Measurements from ENCODE around the gene IGSF1. TPM values are rescaled to one million over a fixed set of nuclear protein-coding genes. Genes with fewer than 3 reads are reported as not detected.

The IGSF1 gene
- total and polyA plus RNA-seq, 2 donors (not counting 1 experiment from before 2014, with no cell fraction given) = under 0.01 to 0.03 TPM

DNA sequence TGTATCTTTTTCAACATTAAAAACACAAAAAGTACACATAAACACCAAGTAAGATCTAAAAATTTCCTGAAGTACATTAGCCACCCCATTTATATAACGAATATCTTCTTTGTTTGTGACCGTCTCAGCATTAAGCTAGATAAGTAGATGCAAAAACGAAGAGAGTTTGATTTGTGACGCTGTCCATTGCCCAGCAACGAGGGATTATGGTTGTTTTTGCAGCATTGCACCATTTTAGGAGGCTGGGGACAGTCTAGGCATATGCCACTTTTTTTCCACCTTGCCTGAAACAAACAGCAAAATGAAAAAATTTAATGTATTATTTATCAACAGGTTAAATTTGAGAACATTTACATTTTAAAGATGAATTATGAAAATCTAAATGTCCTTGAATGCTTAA is 12.0 kb upstream of the IGSF1 start:
- no peaks in the 10 kb centered on the region for H3K27me3 ChIP-seq (ENCODE audit: control insufficient read depth, insufficient read depth, low read length)
- H3K4me2 ChIP-seq (ENCODE audit: extremely low read depth, insufficient read depth, low read length) = no peak overlapping the region
- no peaks in the 10 kb centered on the region for H3K9me3 ChIP-seq (ENCODE audit: control insufficient read depth, insufficient read depth, low read depth, low read length)
- no peak overlapping the region for H3K9ac ChIP-seq (ENCODE audit: insufficient read depth, low read length)
- TF ChIP-seq, protein P1, sequence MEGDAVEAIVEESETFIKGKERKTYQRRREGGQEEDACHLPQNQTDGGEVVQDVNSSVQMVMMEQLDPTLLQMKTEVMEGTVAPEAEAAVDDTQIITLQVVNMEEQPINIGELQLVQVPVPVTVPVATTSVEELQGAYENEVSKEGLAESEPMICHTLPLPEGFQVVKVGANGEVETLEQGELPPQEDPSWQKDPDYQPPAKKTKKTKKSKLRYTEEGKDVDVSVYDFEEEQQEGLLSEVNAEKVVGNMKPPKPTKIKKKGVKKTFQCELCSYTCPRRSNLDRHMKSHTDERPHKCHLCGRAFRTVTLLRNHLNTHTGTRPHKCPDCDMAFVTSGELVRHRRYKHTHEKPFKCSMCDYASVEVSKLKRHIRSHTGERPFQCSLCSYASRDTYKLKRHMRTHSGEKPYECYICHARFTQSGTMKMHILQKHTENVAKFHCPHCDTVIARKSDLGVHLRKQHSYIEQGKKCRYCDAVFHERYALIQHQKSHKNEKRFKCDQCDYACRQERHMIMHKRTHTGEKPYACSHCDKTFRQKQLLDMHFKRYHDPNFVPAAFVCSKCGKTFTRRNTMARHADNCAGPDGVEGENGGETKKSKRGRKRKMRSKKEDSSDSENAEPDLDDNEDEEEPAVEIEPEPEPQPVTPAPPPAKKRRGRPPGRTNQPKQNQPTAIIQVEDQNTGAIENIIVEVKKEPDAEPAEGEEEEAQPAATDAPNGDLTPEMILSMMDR (conservative IDR thresholded peaks at IDR 0.05 in 1 of 2, IDR thresholded peaks at IDR 0.05 in 1 of 2; ENCODE audit: low read depth in 1 of 2, low read length in 2 of 2) = no peak
- TF ChIP-seq EZH2 (IDR thresholded peaks at IDR 0.05; ENCODE audit: low read length, missing control alignments) = no peak
- no peaks in the 10 kb centered on the region for H3K79me2 ChIP-seq (ENCODE audit: control insufficient read depth, insufficient read depth, low read length)
- no peaks in the 10 kb centered on the region for H4K20me1 ChIP-seq (ENCODE audit: control insufficient read depth, extremely low read depth, insufficient read depth, low read length)
- no peak overlapping the region for H3K4me3 ChIP-seq (replicated peaks in 1 of 4; ENCODE audit: control extremely low read depth in 1 of 4, insufficient read depth in 1 of 4, low read depth in 3 of 4, low read length in 4 of 4)
- H2AFZ ChIP-seq (ENCODE audit: low read length) = no peak overlapping the region
- H3K36me3 ChIP-seq (ENCODE audit: control insufficient read depth, insufficient read depth, low read length) = no peaks in the 10 kb centered on the region
- no peak for DNase-seq (ENCODE audit: low read depth in 2 of 2)
- no peaks in the 10 kb centered on the region for H3K4me1 ChIP-seq (ENCODE audit: control insufficient read depth, extremely low read depth, insufficient read depth, low read length)
- H3K27ac ChIP-seq (ENCODE audit: insufficient read depth, low read length) = no peak overlapping the region

DNA sequence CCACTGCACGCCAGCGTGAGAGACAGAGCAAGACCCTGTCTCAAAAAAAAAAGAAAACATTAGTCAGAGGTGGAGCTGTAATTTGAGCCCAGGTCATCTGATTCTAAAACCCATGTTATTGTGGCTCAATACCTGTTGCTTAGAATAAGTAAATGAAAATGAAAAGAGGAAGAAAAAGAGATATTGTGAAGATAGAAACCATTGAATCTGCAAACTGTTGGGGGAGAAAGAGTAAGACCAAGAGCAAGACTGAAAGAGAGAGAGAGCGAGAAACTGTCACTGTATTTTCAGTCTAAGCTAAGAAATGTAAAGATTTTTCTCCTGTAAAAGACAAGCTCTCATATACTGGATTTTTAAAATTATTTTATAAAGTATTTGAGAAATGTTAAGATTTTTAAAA is 9.7 kb upstream of the IGSF1 start:
- Histone ChIP-seq H4K20me1 (ENCODE audit: control insufficient read depth, extremely low read depth, insufficient read depth, low read length) (no peaks in the 10 kb centered on the region), H2AFZ (ENCODE audit: low read length) (no peak overlapping the region), H3K9me3 (ENCODE audit: control insufficient read depth, insufficient read depth, low read depth, low read length) (no peaks in the 10 kb centered on the region), H3K27me3 (ENCODE audit: control insufficient read depth, insufficient read depth, low read length) (no peaks in the 10 kb centered on the region), H3K27ac (ENCODE audit: insufficient read depth, low read length) (no peak overlapping the region), H3K36me3 (ENCODE audit: control insufficient read depth, insufficient read depth, low read length) (no peaks in the 10 kb centered on the region), H3K4me3 (replicated peaks in 1 of 4; ENCODE audit: control extremely low read depth in 1 of 4, insufficient read depth in 1 of 4, low read depth in 3 of 4, low read length in 4 of 4) (no peak overlapping the region), H3K9ac (ENCODE audit: insufficient read depth, low read length) (no peak overlapping the region), H3K79me2 (ENCODE audit: control insufficient read depth, insufficient read depth, low read length) (no peaks in the 10 kb centered on the region), H3K4me2 (ENCODE audit: extremely low read depth, insufficient read depth, low read length) (no peak overlapping the region), H3K4me1 (ENCODE audit: control insufficient read depth, extremely low read depth, insufficient read depth, low read length) (no peaks in the 10 kb centered on the region)
- DNase-seq (ENCODE audit: low read depth in 2 of 2) = no peak
- TF ChIP-seq EZH2 (IDR thresholded peaks at IDR 0.05; ENCODE audit: low read length, missing control alignments) = no peak
- TF ChIP-seq, protein P1 (conservative IDR thresholded peaks at IDR 0.05 in 1 of 2, IDR thresholded peaks at IDR 0.05 in 1 of 2; ENCODE audit: low read depth in 1 of 2, low read length in 2 of 2) = no peak

DNA sequence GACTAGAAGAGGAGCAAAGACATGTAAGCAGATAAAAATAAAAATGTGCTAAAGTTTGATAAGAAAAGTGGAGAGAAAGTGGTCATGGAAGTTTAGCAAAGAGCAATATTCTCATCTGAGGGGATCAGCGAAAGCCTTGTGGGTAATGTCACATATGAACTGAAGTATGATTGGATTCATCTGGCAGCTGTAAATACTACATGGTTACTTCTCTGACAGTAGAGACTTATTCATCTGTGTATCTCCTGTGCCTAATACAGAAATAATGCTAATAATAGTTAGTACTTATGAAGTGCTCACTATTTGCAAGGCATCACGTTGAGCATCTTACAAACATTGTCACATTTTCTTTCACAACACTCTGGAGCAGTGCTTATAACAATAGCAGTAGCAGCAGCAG is 8.9 kb upstream of the IGSF1 start:
- H3K4me2 ChIP-seq (ENCODE audit: extremely low read depth, insufficient read depth, low read length) = no peak overlapping the region
- no peak for TF ChIP-seq EZH2 (IDR thresholded peaks at IDR 0.05; ENCODE audit: low read length, missing control alignments)
- TF ChIP-seq, protein P1 (conservative IDR thresholded peaks at IDR 0.05 in 1 of 2, IDR thresholded peaks at IDR 0.05 in 1 of 2; ENCODE audit: low read depth in 1 of 2, low read length in 2 of 2) = no peak
- no peaks in the 10 kb centered on the region for H4K20me1 ChIP-seq (ENCODE audit: control insufficient read depth, extremely low read depth, insufficient read depth, low read length)
- no peak overlapping the region for H3K27ac ChIP-seq (ENCODE audit: insufficient read depth, low read length)
- H3K4me1 ChIP-seq (ENCODE audit: control insufficient read depth, extremely low read depth, insufficient read depth, low read length) = no peaks in the 10 kb centered on the region
- H3K4me3 ChIP-seq (replicated peaks in 1 of 4; ENCODE audit: control extremely low read depth in 1 of 4, insufficient read depth in 1 of 4, low read depth in 3 of 4, low read length in 4 of 4) = no peak overlapping the region
- H2AFZ ChIP-seq (ENCODE audit: low read length) = no peak overlapping the region
- no peaks in the 10 kb centered on the region for H3K36me3 ChIP-seq (ENCODE audit: control insufficient read depth, insufficient read depth, low read length)
- no peaks in the 10 kb centered on the region for H3K9me3 ChIP-seq (ENCODE audit: control insufficient read depth, insufficient read depth, low read depth, low read length)
- H3K9ac ChIP-seq (ENCODE audit: insufficient read depth, low read length) = no peak overlapping the region
- no peak for DNase-seq (ENCODE audit: low read depth in 2 of 2)
- H3K79me2 ChIP-seq (ENCODE audit: control insufficient read depth, insufficient read depth, low read length) = no peaks in the 10 kb centered on the region
- no peaks in the 10 kb centered on the region for H3K27me3 ChIP-seq (ENCODE audit: control insufficient read depth, insufficient read depth, low read length)

Data from fibroblast of lung (primary cell).